Activated CD8-positive, alpha-beta T cell treated with anti-CD3 and anti-CD28 coated beads for 36 hours (primary cell): ENCODE results near the gene ABCA12. TPM values are rescaled to one million over a fixed set of nuclear protein-coding genes. Genes with fewer than 3 reads are reported as not detected.

Experiments used
- ATAC-seq: fragments of 200-7000 bp; cut with Tn5 transposase; one replicate; pipeline ENCODE4 v1.10.0; 2021; ENCODE audit warnings: mild to moderate bottlenecking, moderate library complexity
- CTCF ChIA-PET: fragments of 350-600 bp; sonication (Branson Sonifier 250); formaldehyde crosslinking; loops from one replicate; lab custom pipeline; 2021; ENCODE audit warnings: antibody characterized with exemption; lab: Charles Lee
- POLR2A ChIA-PET: fragments of 350-600 bp; sonication (Branson Sonifier 250); formaldehyde crosslinking; loops from one replicate; lab custom pipeline; 2021; ENCODE audit warnings: antibody characterized with exemption; lab: Charles Lee
- DNase-seq: peaks from one replicate; pipeline ENCODE4 v3.0.0-alpha.2; 2020
- H3K27ac Mint-ChIP-seq: one replicate; pipeline ENCODE4 v1.8.0; 2021; ENCODE audit warnings: mild to moderate bottlenecking, mixed read lengths
- H3K27me3 Mint-ChIP-seq: one replicate; pipeline ENCODE4 v1.8.0; 2021; ENCODE audit warnings: mixed read lengths
- H3K36me3 Mint-ChIP-seq: one replicate; pipeline ENCODE4 v1.8.0; 2021; ENCODE audit warnings: low read depth, mixed read lengths
- H3K4me1 Mint-ChIP-seq: one replicate; pipeline ENCODE4 v1.8.0; 2021; ENCODE audit warnings: low read depth, mixed read lengths
- H3K4me3 Mint-ChIP-seq: one replicate; pipeline ENCODE4 v1.8.0; 2021; ENCODE audit warnings: mild to moderate bottlenecking, moderate library complexity, mixed read lengths
- H3K9me3 Mint-ChIP-seq: one replicate; pipeline ENCODE4 v1.8.0; 2021; ENCODE audit warnings: mixed read lengths
- CTCF ChIP-seq: fragments of 200-600 bp; IDR thresholded peaks from one replicate; pipeline ENCODE4 v1.8.0; 2022; ENCODE audit warnings: antibody characterized with exemption, mild to moderate bottlenecking
- intact Hi-C: fragments of 100-400 bp; cut with micrococcal nuclease; formaldehyde crosslinking; loops from one replicate; pipeline ENCODE4 v1.10.0; 2022
- total RNA-seq, 2 experiments: library from RNA; stranded (reverse); gene quantifications; one replicate each; pipeline ENCODE4 v1.2.3, GENCODE V29; 2021

ABCA12 gene
- total RNA-seq, 2 experiments from 2014 or later: not detected

- DNase-seq (no peak), ATAC-seq (no peak)
- ChIA-PET POLR2A (no interaction called here), CTCF (no interaction called here)
- no peak overlapping the region for H3K4me3 Mint-ChIP-seq
- no peak for TF ChIP-seq CTCF
- no peaks in the 10 kb centered on the region for H3K27me3 Mint-ChIP-seq
- intact Hi-C loops: no loop called here
- H3K27ac Mint-ChIP-seq: no peak overlapping the region
- no peaks in the 10 kb centered on the region for H3K4me1 Mint-ChIP-seq
- no peaks in the 10 kb centered on the region for H3K36me3 Mint-ChIP-seq
- H3K9me3 Mint-ChIP-seq: no peaks in the 10 kb centered on the region
These were observed 31.0 kb downstream of the ABCA12 start for GRCh38 chr2:215107216-215108056.

- intact Hi-C loops: no loop called here
- no peak overlapping the region for H3K4me3 Mint-ChIP-seq
- ChIA-PET CTCF (no interaction called here), POLR2A (no interaction called here)
- H3K27ac Mint-ChIP-seq: no peak overlapping the region
- ATAC-seq (no peak), DNase-seq (no peak)
- TF ChIP-seq CTCF: no peak
- no peaks in the 10 kb centered on the region for H3K4me1 Mint-ChIP-seq
- H3K36me3 Mint-ChIP-seq: no peaks in the 10 kb centered on the region
- H3K9me3 Mint-ChIP-seq: no peaks in the 10 kb centered on the region
- no peaks in the 10 kb centered on the region for H3K27me3 Mint-ChIP-seq
These were observed 32.6 kb downstream of the ABCA12 start for GRCh38 chr2:215105607-215106354.

- Mint-ChIP-seq H3K4me1 (no peaks in the 10 kb centered on the region), H3K27me3 (no peaks in the 10 kb centered on the region), H3K27ac (no peak overlapping the region), H3K9me3 (no peaks in the 10 kb centered on the region), H3K36me3 (no peaks in the 10 kb centered on the region), H3K4me3 (no peak overlapping the region)
- no peak for TF ChIP-seq CTCF
- DNase-seq (no peak), ATAC-seq (no peak)
- CTCF ChIA-PET: no interaction called here
- POLR2A ChIA-PET: no interaction called here
- intact Hi-C loops: no loop called here
These were observed 34.2 kb downstream of the ABCA12 start for GRCh38 chr2:215104226-215104625.

GRCh38 chr2:215098875-215099274 is 39.6 kb downstream of the ABCA12 start:
- Mint-ChIP-seq H3K27me3 (no peaks in the 10 kb centered on the region), H3K27ac (no peak overlapping the region), H3K9me3 (no peaks in the 10 kb centered on the region), H3K4me1 (no peaks in the 10 kb centered on the region), H3K36me3 (no peaks in the 10 kb centered on the region), H3K4me3 (no peak overlapping the region)
- ChIA-PET POLR2A (no interaction called here), CTCF (interaction anchor here (1.4 kb wide), 1 partner anchor 171 kb away, joined by 3 read pairs; no protein-coding TSS in a partner anchor)
- ATAC-seq: no peak
- no peak for DNase-seq
- intact Hi-C loops: no loop called here
- no peak for TF ChIP-seq CTCF

- H3K9me3 Mint-ChIP-seq: no peaks in the 10 kb centered on the region
- ChIA-PET POLR2A (no interaction called here), CTCF (no interaction called here)
- no peaks in the 10 kb centered on the region for H3K27me3 Mint-ChIP-seq
- intact Hi-C loops: no loop called here
- no peaks in the 10 kb centered on the region for H3K36me3 Mint-ChIP-seq
- H3K4me1 Mint-ChIP-seq: no peaks in the 10 kb centered on the region
- H3K4me3 Mint-ChIP-seq: no peak overlapping the region
- no peak for TF ChIP-seq CTCF
- ATAC-seq: no peak
- DNase-seq: no peak
- H3K27ac Mint-ChIP-seq: no peak overlapping the region
These were observed 54.3 kb downstream of the ABCA12 start for GRCh38 chr2:215084080-215084479.
